Heart left ventricle (tissue), 16 donors: ENCODE data around the gene AHRR. TPM values are rescaled to one million over a fixed set of nuclear protein-coding genes. Genes with fewer than 3 reads are reported as not detected.
A peak's percentile ranks its signal among the peaks of the same experiment; 100 is the strongest.

Source experiments
- ATAC-seq, 4 donors: fragments of 200-7000 bp; cut with Tn5 transposase; one replicate each; pipeline ENCODE4 v1.9.1; 2020 to 2022; ENCODE audit warnings: moderate library complexity in 4 of 4, mild to moderate bottlenecking in 3 of 4, moderate number of reproducible peaks in 1 of 4
- DNase-seq, 5 donors: peaks; one replicate each; pipeline ENCODE4 v3.0.0-alpha.2; 2020
- H3K27ac ChIP-seq, 12 donors: fragments of 200-600 bp; sonication (generic) in 4 of 12; one replicate each; pipeline versions ENCODE4 v1.5.0 to v1.8.0; 2016 to 2022; ENCODE audit warnings: mild to moderate bottlenecking in 2 of 12
- H3K27me3 ChIP-seq, 9 donors: fragments of 200-600 bp; sonication (generic) in 2 of 9; one replicate each; pipeline versions ENCODE4 v1.5.1 to v1.8.0; 2016 to 2022; ENCODE audit warnings: mild to moderate bottlenecking in 3 of 9
- H3K36me3 ChIP-seq, 9 donors: fragments of 200-600 bp; sonication (generic) in 2 of 9; one replicate each; pipeline versions ENCODE4 v1.5.0 to v1.8.0; 2018 to 2022; ENCODE audit warnings: mild to moderate bottlenecking in 2 of 9
- H3K4me1 ChIP-seq, 12 donors: fragments of 200-600 bp; sonication (generic) in 4 of 12; one replicate each; pipeline versions ENCODE4 v1.5.0 to v1.8.0; 2016 to 2022; ENCODE audit warnings: mild to moderate bottlenecking in 3 of 12
- H3K4me3 ChIP-seq, 12 donors: fragments of 200-600 bp; sonication (generic) in 4 of 12; one replicate each; pipeline versions ENCODE4 v1.5.0 to v1.8.0; 2017 to 2022; ENCODE audit warnings: mild to moderate bottlenecking in 9 of 12, moderate library complexity in 4 of 12
- H3K9me3 ChIP-seq, 12 donors: fragments of 200-600 bp; sonication (generic) in 4 of 12; one replicate each; pipeline versions ENCODE4 v1.5.0 to v1.8.0; 2016 to 2022; ENCODE audit warnings: mild to moderate bottlenecking in 1 of 12
- POLR2A ChIP-seq, 2 donors: fragments of 450-650 bp; IDR thresholded peaks; one replicate each; pipeline ENCODE4 v1.6.1; 2017; ENCODE audit warnings: antibody characterized with exemption in 2 of 2, mild to moderate bottlenecking in 2 of 2, moderate library complexity in 2 of 2
- WGBS, 4 donors: extraction: QIAGEN DNeasy Blood & Tissue Kit in 2 of 4; methylation state at CpG; one replicate each; pipeline versions ENCODE4 v1.1.5 to v1.1.7; 2013 to 2018; 5-methylcytosine and 5-hydroxymethylcytosine counted together
- intact Hi-C, 10 donors: fragments of 100-400 bp; cut with DNase I; formaldehyde crosslinking; loops; one replicate each; pipeline versions ENCODE4 v1.11.1 to v1.14.2; 2022
- polyA plus RNA-seq, 2 donors: library from polyadenylated mRNA; stranded (reverse); fragments of 200-250 nt; gene quantifications; one replicate each; pipeline ENCODE4 v1.2.3, GENCODE V29; 2013
- total RNA-seq, 9 donors: library from RNA; depleted of rRNA in 2 of 9; stranded (reverse); fragments of >200 nt in 2 of 9; fragmentation: NEBNext Ultra II Directional in 3 of 9; extraction: Animal tissue kit (Norgen Biotek cat#: 25700) in 3 of 9; gene quantifications; one replicate each; pipeline versions ENCODE4 v1.1.0 to v1.2.4, GENCODE V29; 2016 to 2023
- TF ChIP-seq, protein P1 (sequence below), 12 donors: fragments of 200-600 bp; sonication (generic) in 4 of 12; IDR thresholded peaks; one replicate each; pipeline versions ENCODE4 v1.5.0 to v1.8.0; 2018 to 2022; ENCODE audit warnings: antibody characterized with exemption in 12 of 12, mild to moderate bottlenecking in 5 of 12
- donor health status: ischemic (EF 13 %, LVEDD 7.1; RV severe dilation, severe dysfunction).
- donor health status: healthy with polysubstance abuse.
- donor health status: DM: no; HTN: yes; CAD: no.
- donor health status: DM: no; HTN: no; CAD: no.
- donor health status: ischemic (EF 25% LVEDD 6.9; RV normal size, moderate dysfunction).
- donor health status: ischemic (EF 25% LVEDD 5.7; RV mildly dilated, moderate dysfunction).
- donor health status: healthy.
- donor health status: DM: yes; HTN: yes; CAD: no.
- donor health status: ischemic (EF 35%, LVEDD 5.7; RV mildly dilated, moderate dysfunction).
- donor health status: nonischemic (EF 11% LVEDD 7.7; RV severe dilation, severe dysfunction).
- donor health status: DM: yes; HTN: yes; CAD: no.
- donor health status: PGD.
- donor health status: ischemic (EF 29% LVEDD 5.4; RV normal size, mild dysfunction).
- donor health status: nonischemic (EF 23%, LVEDD 6.1; RV moderate dilation, normal function).

Gene AHRR
- total and polyA plus RNA-seq, 11 donors: 0.11 to 0.69 (median 0.26) TPM; not detected in 2

DNA sequence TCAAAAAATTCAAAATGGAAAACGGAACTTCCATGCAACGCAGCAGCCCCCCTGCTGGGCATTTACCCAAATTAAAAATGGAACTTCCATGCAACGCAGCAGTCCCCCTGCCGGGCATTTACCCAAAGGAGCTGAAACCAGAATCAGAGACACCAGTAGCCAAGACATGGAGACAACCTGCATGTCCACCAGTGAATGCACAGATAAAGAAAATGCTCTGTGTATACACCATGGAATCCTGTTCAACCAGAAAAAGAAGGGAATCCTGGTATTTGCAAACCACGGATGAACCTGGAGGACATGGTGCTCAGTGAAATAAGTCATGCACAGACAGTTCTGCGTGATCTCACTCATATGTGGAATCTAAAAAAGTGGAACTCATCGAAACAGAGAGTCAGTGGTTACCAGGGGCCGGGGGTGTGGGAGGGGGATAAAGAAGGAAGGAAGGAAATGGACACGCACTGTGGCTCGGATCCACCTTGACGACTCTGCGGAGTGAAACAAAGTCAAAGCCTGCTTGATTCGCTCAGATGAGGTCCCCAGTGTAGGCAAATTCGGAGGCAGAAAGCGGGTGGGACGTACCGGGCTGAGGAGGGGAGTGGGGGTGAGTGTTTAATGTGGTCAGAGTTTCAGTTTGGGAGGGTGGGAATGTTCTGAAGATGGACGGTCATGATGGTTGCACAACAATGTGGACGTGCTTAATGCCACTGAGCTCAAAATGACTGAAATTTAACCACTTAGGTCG is 81.3 kb downstream of the AHRR start:
- Histone ChIP-seq H3K4me3 (no peak overlapping the region), H3K4me1 (peaks cover 0 to 16% (median 11%) of the 10 kb centered on the region in 12 donors), H3K36me3 (no peaks in the 10 kb centered on the region), H3K27me3 (peaks cover 0 to 25% (median 0%) of the 10 kb centered on the region in 9 donors), H3K27ac (no peak overlapping the region), H3K9me3 (no peaks in the 10 kb centered on the region)
- no peak for ATAC-seq
- DNase-seq: peak in 1 of 5 donors; percentile 38
- WGBS, 4 donors: 76 to 82% (median 81%) methylated on average over 20 of the region's 20 CpGs
- intact Hi-C loops: no loop called here
- TF ChIP-seq, protein P1, sequence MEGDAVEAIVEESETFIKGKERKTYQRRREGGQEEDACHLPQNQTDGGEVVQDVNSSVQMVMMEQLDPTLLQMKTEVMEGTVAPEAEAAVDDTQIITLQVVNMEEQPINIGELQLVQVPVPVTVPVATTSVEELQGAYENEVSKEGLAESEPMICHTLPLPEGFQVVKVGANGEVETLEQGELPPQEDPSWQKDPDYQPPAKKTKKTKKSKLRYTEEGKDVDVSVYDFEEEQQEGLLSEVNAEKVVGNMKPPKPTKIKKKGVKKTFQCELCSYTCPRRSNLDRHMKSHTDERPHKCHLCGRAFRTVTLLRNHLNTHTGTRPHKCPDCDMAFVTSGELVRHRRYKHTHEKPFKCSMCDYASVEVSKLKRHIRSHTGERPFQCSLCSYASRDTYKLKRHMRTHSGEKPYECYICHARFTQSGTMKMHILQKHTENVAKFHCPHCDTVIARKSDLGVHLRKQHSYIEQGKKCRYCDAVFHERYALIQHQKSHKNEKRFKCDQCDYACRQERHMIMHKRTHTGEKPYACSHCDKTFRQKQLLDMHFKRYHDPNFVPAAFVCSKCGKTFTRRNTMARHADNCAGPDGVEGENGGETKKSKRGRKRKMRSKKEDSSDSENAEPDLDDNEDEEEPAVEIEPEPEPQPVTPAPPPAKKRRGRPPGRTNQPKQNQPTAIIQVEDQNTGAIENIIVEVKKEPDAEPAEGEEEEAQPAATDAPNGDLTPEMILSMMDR (IDR thresholded peaks at IDR 0.05): no peak
- TF ChIP-seq POLR2A (IDR thresholded peaks at IDR 0.05): no peak

DNA sequence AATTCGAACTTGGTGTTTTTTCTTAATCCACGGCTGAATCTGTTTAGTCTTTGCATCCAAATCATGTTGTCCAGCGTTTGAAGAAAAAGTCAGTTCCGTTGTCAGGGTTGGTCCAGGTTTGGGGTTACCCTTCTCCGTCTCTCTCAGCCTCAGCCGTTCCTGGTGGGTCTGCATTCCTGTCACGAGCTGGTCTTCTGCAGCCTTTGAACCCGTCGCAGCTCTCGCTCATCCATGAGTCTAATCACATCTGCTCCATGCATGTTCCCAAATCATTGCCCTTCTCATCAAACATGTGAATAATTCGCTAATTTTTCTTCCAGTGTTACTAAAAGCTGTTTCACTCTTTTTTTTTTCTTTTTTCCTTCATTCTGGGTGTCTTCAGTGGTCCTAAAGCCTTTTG is 82.5 kb downstream of the AHRR start:
- Histone ChIP-seq H3K27ac (no peak overlapping the region), H3K36me3 (no peaks in the 10 kb centered on the region), H3K27me3 (peaks cover 0 to 21% (median 0%) of the 10 kb centered on the region in 9 donors), H3K9me3 (no peaks in the 10 kb centered on the region), H3K4me1 (peaks cover 0 to 16% (median 11%) of the 10 kb centered on the region in 12 donors), H3K4me3 (no peak overlapping the region)
- 88 to 92% (median 90%) methylated on average over 11 of the region's 11 CpGs for WGBS, 4 donors
- DNase-seq (no peak), ATAC-seq (no peak)
- no peak for TF ChIP-seq POLR2A (IDR thresholded peaks at IDR 0.05)
- TF ChIP-seq, protein P1 (IDR thresholded peaks at IDR 0.05): no peak
- intact Hi-C loops: no loop called here

DNA sequence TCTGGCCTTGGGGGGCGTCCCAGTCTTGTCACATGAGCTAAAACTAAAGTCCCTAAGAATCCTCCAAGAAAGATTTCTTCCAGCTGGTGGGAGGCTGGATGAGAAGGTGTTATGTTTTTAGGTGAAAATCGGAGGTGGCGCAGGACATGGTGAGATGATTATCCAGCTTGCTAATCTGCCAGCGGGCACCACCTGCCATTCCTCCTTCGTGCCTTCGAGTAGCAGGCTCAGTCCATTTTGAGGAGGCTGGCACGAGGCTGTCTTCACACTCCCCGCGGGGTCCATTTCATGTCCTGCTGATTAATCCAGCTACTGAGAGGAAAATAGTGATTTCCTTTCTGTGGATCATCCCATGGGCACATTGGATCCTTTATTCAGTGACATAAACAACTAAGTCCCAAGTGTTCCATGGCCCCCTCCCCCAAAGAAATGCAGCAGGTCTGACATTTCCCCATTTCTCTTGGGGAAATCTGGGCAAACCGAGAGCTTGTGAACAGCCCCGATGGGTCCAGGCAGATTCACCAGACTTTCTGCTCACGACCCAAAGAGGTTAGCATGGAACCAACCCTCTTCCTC is 83.2 kb downstream of the AHRR start:
- TF ChIP-seq POLR2A (IDR thresholded peaks at IDR 0.05): no peak
- TF ChIP-seq, protein P1 (IDR thresholded peaks at IDR 0.05): no peak
- peaks cover 0 to 15% (median 3%) of the 10 kb centered on the region in 9 donors for H3K27me3 ChIP-seq
- H3K9me3 ChIP-seq: no peaks in the 10 kb centered on the region
- intact Hi-C loops: no loop called here
- no peak overlapping the region for H3K4me3 ChIP-seq
- no peak for ATAC-seq
- 79 to 87% (median 86%) methylated on average over 11 to 12 of the region's 12 CpGs for WGBS, 4 donors
- no peak for DNase-seq
- H3K36me3 ChIP-seq: no peaks in the 10 kb centered on the region
- H3K27ac ChIP-seq: no peak overlapping the region
- H3K4me1 ChIP-seq: peaks cover 0 to 10% (median 6%) of the 10 kb centered on the region in 12 donors

DNA sequence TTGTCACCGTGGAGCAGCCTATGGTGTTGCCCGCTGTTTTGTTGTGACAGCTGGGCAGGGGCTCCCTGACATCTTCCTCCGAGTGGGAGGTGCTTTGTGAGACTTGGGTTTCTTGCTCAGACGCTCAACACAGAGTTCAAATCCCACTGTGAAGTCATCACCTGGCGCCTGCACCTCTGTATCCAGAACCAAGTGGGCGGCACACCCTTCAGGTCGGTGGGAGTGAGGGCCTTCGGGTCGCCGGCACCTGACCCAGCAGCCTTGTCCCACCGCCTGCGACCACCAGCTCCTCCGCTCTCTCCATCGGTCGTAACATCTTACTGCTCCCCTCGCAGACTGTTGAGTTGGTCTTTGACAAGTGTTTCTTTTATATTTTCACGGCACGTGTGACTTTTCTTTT is 83.9 kb downstream of the AHRR start:
- ATAC-seq: no peak
- WGBS, 4 donors: 83 to 88% (median 85%) methylated on average over 17 to 18 of the region's 18 CpGs
- Histone ChIP-seq H3K27me3 (peaks cover 0 to 9% (median 3%) of the 10 kb centered on the region in 9 donors), H3K4me1 (peaks cover 0 to 3% (median under 1%) of the 10 kb centered on the region in 12 donors), H3K4me3 (no peak overlapping the region), H3K27ac (no peak overlapping the region), H3K9me3 (no peaks in the 10 kb centered on the region), H3K36me3 (no peaks in the 10 kb centered on the region)
- intact Hi-C loops: no loop called here
- peak in 1 of 5 donors; percentile 13 for DNase-seq
- TF ChIP-seq, protein P1 (IDR thresholded peaks at IDR 0.05): no peak
- TF ChIP-seq POLR2A (IDR thresholded peaks at IDR 0.05): no peak
